CD8-positive, alpha-beta memory T cell (primary cell): ENCODE results near the gene MFSD6L. TPM values are rescaled to one million over a fixed set of nuclear protein-coding genes. Genes with fewer than 3 reads are reported as not detected.

Experiments
- CTCF ChIA-PET: fragments of 350-600 bp; sonication (Branson Sonifier 250); formaldehyde crosslinking; loops from one replicate; lab custom pipeline; 2021; ENCODE audit warnings: antibody characterized with exemption; lab: Charles Lee
- POLR2A ChIA-PET: fragments of 350-600 bp; sonication (Branson Sonifier 250); formaldehyde crosslinking; loops from one replicate; lab custom pipeline; 2021; ENCODE audit warnings: antibody characterized with exemption; lab: Charles Lee
- DNase-seq, 5 donors: peaks; one replicate each; pipeline versions ENCODE4 v3.0.0 to v3.0.0-alpha.2; 2020 to 2022; ENCODE audit warnings: mixed read lengths in 1 of 5
- H3K27ac ChIP-seq: one replicate; pipeline ENCODE4 v1.7.0; 2013; ENCODE audit warnings: low read depth, mild to moderate bottlenecking, low read length, moderate library complexity
- H3K27me3 ChIP-seq: 2 replicates; pipeline ENCODE4 v1.7.0; 2013; ENCODE audit warnings: low read length, mild to moderate bottlenecking; ENCODE audit not compliant: insufficient read depth, poor library complexity, severe bottlenecking
- H3K36me3 ChIP-seq: 2 replicates; pipeline ENCODE4 v1.7.0; 2013; ENCODE audit warnings: mild to moderate bottlenecking, low read length, moderate library complexity; ENCODE audit not compliant: insufficient read depth
- H3K4me1 ChIP-seq: 2 replicates; pipeline ENCODE4 v1.7.0; 2013; ENCODE audit warnings: mild to moderate bottlenecking, low read length, moderate library complexity; ENCODE audit not compliant: insufficient read depth
- H3K4me3 ChIP-seq: 2 replicates; pipeline ENCODE4 v1.7.0; 2013; ENCODE audit warnings: mild to moderate bottlenecking, low read length
- H3K9me3 ChIP-seq: 2 replicates; pipeline ENCODE4 v1.7.0; 2013; ENCODE audit warnings: mild to moderate bottlenecking, low read length
- H3K27ac Mint-ChIP-seq, 8 donors: one replicate each; pipeline ENCODE4 v1.8.0; 2020 to 2021; ENCODE audit warnings: mixed read lengths in 8 of 8, mild to moderate bottlenecking in 6 of 8, inconsistent platforms in 3 of 8, moderate library complexity in 3 of 8
- H3K27me3 Mint-ChIP-seq, 2 donors: one replicate each; pipeline ENCODE4 v1.8.0; 2020 to 2021; ENCODE audit warnings: mixed read lengths in 2 of 2, mild to moderate bottlenecking in 1 of 2, moderate library complexity in 1 of 2
- H3K36me3 Mint-ChIP-seq, 3 donors: one replicate each; pipeline ENCODE4 v1.8.0; 2020 to 2021; ENCODE audit warnings: mixed read lengths in 3 of 3, inconsistent platforms in 1 of 3, mild to moderate bottlenecking in 1 of 3
- H3K4me1 Mint-ChIP-seq, 3 donors: one replicate each; pipeline ENCODE4 v1.8.0; 2020 to 2021; ENCODE audit warnings: mixed read lengths in 3 of 3, inconsistent platforms in 1 of 3, mild to moderate bottlenecking in 1 of 3
- H3K4me3 Mint-ChIP-seq, 7 donors: one replicate each; pipeline ENCODE4 v1.8.0; 2020 to 2021; ENCODE audit warnings: mixed read lengths in 7 of 7, mild to moderate bottlenecking in 6 of 7, moderate library complexity in 4 of 7, inconsistent platforms in 2 of 7
- H3K9me3 Mint-ChIP-seq, 5 donors: one replicate each; pipeline ENCODE4 v1.8.0; 2020 to 2022; ENCODE audit warnings: mixed read lengths in 5 of 5, mild to moderate bottlenecking in 3 of 5, moderate library complexity in 2 of 5, inconsistent platforms in 1 of 5
- polyA plus RNA-seq: library from polyadenylated mRNA; unstranded; fragments of 300-500 nt; fragmentation: Illumina TruSeq; gene quantifications from one replicate; pipeline ENCODE4 v1.2.3, GENCODE V29; 2021
- total RNA-seq, 2 experiments: library from RNA; stranded (reverse); gene quantifications; one replicate each; pipeline ENCODE4 v1.2.3, GENCODE V29; 2021

The MFSD6L gene
- total and polyA plus RNA-seq, 3 experiments from 2014 or later: not detected

DNA sequence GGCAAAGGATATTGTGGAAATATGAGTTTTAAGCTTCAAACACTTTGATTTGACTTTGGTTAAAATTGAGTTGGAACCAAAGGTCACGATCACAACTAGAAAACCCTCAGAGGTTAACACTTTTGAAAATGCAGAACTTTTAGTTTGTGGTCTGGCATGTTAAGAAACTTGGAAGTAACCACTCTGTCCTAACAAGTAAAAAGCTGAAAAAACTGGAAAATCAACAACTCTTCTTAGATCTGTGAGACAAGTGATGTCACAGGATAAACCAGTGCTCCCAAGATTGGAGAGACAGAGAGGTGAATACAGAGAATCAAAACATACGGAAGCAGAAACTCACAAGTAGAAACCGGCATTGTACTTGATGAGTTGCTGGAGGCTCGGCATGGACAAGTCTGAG lies 17.4 kb downstream of the MFSD6L start:
- CTCF ChIA-PET: interaction anchor here (1.5 kb wide), 1 partner anchor 216 kb away, joined by 4 read pairs; no protein-coding TSS in a partner anchor
- Histone ChIP-seq H3K4me1 (no peaks in the 10 kb centered on the region), H3K27me3 (peaks cover 1% of the 10 kb centered on the region), H3K36me3 (no peaks in the 10 kb centered on the region), H3K4me3 (no peak overlapping the region), H3K27ac (no peak overlapping the region), H3K9me3 (no peaks in the 10 kb centered on the region)
- POLR2A ChIA-PET: no interaction called here
- Mint-ChIP-seq H3K4me1 (peaks cover 0 to 2% (median 0%) of the 10 kb centered on the region in 3 donors), H3K27ac (peak overlapping the region in 2 of 8 donors; percentile 17 to 83), H3K36me3 (peaks cover 0 to 5% (median 2%) of the 10 kb centered on the region in 3 donors), H3K4me3 (no peak overlapping the region), H3K9me3 (no peaks in the 10 kb centered on the region), H3K27me3 (peaks cover 3% of the 10 kb centered on the region in 2 donors)
- DNase-seq: no peak

- no peak for DNase-seq
- Mint-ChIP-seq H3K4me3 (no peak overlapping the region), H3K9me3 (peaks cover 8 to 21% (median 11%) of the 10 kb centered on the region in 5 donors), H3K27ac (peak overlapping the region in 1 of 8 donors; percentile 66), H3K27me3 (peaks cover 26 to 35% of the 10 kb centered on the region in 2 donors), H3K4me1 (no peaks in the 10 kb centered on the region), H3K36me3 (peaks cover 0 to 23% (median 2%) of the 10 kb centered on the region in 3 donors)
- no peak overlapping the region for H3K4me3 ChIP-seq
- no peaks in the 10 kb centered on the region for H3K36me3 ChIP-seq
- no peak overlapping the region for H3K27ac ChIP-seq
- ChIA-PET POLR2A (no interaction called here), CTCF (interaction anchor here (2.7 kb wide), 1 partner anchor 9 kb away, joined by 14 read pairs; no protein-coding TSS in a partner anchor)
- H3K27me3 ChIP-seq: peaks cover 4% of the 10 kb centered on the region
- no peaks in the 10 kb centered on the region for H3K4me1 ChIP-seq
- H3K9me3 ChIP-seq: no peaks in the 10 kb centered on the region
Observed at GRCh38 chr17:8776881-8777280, 22.3 kb downstream of the MFSD6L start.

DNA sequence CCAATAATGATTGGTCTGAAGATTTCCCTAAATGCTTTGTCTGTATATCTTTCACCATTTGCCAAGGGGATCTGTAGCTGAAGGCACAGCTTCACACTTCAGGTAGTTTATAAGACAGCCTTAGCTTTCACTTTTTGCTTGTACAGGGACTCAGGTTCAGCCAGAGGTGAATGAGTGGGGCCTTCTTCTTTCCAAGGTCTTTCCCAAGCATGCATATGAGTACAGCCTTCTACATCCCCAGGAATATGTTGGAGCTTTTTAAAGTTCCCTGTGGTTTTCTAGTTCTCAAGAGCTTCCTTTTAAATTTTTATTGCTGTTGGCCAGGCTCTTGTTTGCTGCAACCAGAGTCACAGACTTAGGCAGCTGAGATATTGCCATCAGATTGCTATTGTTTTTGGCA lies 22.9 kb downstream of the MFSD6L start:
- peaks cover 8 to 21% (median 11%) of the 10 kb centered on the region in 5 donors for H3K9me3 Mint-ChIP-seq
- Histone ChIP-seq H3K27ac (no peak overlapping the region), H3K4me3 (no peak overlapping the region), H3K9me3 (no peaks in the 10 kb centered on the region), H3K36me3 (no peaks in the 10 kb centered on the region), H3K27me3 (peaks cover 4% of the 10 kb centered on the region), H3K4me1 (no peaks in the 10 kb centered on the region)
- H3K36me3 Mint-ChIP-seq: peaks cover 0 to 23% (median 2%) of the 10 kb centered on the region in 3 donors
- ChIA-PET CTCF (interaction anchor here (2.7 kb wide), 1 partner anchor 10 kb away, joined by 14 read pairs; no protein-coding TSS in a partner anchor), POLR2A (no interaction called here)
- no peaks in the 10 kb centered on the region for H3K4me1 Mint-ChIP-seq
- H3K4me3 Mint-ChIP-seq: no peak overlapping the region
- peak overlapping the region in 1 of 8 donors; percentile 10 for H3K27ac Mint-ChIP-seq
- no peak for DNase-seq
- H3K27me3 Mint-ChIP-seq: peaks cover 27 to 35% of the 10 kb centered on the region in 2 donors

DNA sequence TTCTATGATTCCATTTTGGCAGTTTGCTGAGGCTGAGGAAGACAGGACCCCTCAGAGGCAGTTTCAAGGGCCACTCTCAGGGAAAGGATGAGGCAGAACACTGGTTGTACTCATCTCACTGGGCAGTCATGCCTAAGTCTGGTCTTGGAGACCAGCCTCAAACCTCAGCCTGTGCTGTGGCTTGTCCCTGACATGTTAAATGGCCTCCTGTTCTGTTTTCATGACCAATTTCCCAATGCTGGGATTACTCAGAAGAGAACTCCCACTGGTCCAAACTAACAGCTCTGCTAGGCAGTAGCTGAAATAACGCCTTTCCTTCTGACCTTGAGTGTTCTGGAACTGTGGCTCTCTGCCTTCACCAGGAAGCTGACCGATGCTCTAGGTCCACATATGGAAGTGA lies 32.4 kb downstream of the MFSD6L start:
- no peak overlapping the region for H3K27ac Mint-ChIP-seq
- no peaks in the 10 kb centered on the region for H3K9me3 ChIP-seq
- H3K36me3 ChIP-seq: no peaks in the 10 kb centered on the region
- ChIA-PET POLR2A (no interaction called here), CTCF (interaction anchor here (1.5 kb wide), 1 partner anchor 19 kb away, joined by 4 read pairs; no protein-coding TSS in a partner anchor)
- no peaks in the 10 kb centered on the region for H3K4me1 ChIP-seq
- H3K4me3 Mint-ChIP-seq: no peak overlapping the region
- no peak overlapping the region for H3K4me3 ChIP-seq
- H3K27me3 Mint-ChIP-seq: peaks cover 5 to 12% of the 10 kb centered on the region in 2 donors
- no peaks in the 10 kb centered on the region for H3K9me3 Mint-ChIP-seq
- no peak overlapping the region for H3K27ac ChIP-seq
- no peak for DNase-seq
- H3K4me1 Mint-ChIP-seq: no peaks in the 10 kb centered on the region
- no peaks in the 10 kb centered on the region for H3K27me3 ChIP-seq
- H3K36me3 Mint-ChIP-seq: no peaks in the 10 kb centered on the region

DNA sequence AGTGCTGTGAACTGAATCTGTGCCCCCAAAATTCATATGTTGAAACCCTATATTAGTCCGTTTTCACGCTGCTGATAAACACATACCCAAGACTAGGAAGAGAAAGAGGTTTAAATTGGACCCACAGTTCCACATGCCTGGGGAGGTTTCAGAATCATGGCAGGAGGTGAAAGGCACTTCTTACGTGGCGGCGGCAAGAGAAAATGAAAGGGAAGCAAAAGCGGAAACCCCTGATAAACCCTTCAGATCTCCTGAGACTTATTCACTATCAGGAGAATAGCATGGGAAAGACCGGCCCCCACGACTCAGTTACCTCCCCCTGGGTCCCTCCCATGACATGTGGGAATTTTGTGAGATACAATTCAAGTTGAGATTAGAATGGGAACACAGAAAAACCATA lies 37.2 kb downstream of the MFSD6L start:
- H3K36me3 Mint-ChIP-seq: peaks cover 0 to 3% (median 0%) of the 10 kb centered on the region in 3 donors
- H3K9me3 ChIP-seq: no peaks in the 10 kb centered on the region
- ChIA-PET POLR2A (no interaction called here), CTCF (no interaction called here)
- H3K9me3 Mint-ChIP-seq: no peaks in the 10 kb centered on the region
- H3K27me3 Mint-ChIP-seq: peaks cover 2 to 8% of the 10 kb centered on the region in 2 donors
- no peak overlapping the region for H3K4me3 Mint-ChIP-seq
- H3K4me1 ChIP-seq: no peaks in the 10 kb centered on the region
- no peak overlapping the region for H3K27ac ChIP-seq
- no peak for DNase-seq
- H3K4me1 Mint-ChIP-seq: no peaks in the 10 kb centered on the region
- no peaks in the 10 kb centered on the region for H3K27me3 ChIP-seq
- H3K36me3 ChIP-seq: no peaks in the 10 kb centered on the region
- H3K4me3 ChIP-seq: no peak overlapping the region
- no peak overlapping the region for H3K27ac Mint-ChIP-seq

GRCh38 chr17:8758137-8758596 lies 41.0 kb downstream of the MFSD6L start, which contains the start of gene SPDYE4:
Gene SPDYE4 (minus strand): TSS chr17:8758546. CDS start chr17:8758382, 164 bp downstream.
- CTCF ChIA-PET: no interaction called here

DNA sequence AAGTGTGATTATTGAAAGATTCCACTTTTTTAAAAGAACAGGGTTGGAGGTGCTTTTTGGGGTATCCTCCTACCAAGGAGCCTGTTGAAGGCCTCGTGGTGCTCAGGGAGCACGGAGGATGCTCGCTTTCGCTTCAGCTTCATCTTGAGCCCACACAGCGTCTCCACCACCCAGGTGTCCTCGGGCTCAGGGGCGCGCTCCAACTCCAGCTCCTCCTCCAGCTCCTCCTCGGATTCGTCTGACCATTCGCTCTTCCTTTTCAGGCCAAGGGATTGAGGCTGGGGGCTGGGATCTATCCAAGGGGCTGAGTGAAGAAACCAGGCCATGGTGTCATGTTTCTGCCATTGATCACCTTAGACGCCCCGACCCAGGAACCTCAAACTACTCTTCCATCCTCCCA lies 42.0 kb downstream of the MFSD6L start:
- H3K4me1 Mint-ChIP-seq: no peaks in the 10 kb centered on the region
- H3K9me3 ChIP-seq: no peaks in the 10 kb centered on the region
- peaks cover 0 to 3% (median 0%) of the 10 kb centered on the region in 3 donors for H3K36me3 Mint-ChIP-seq
- H3K27me3 ChIP-seq: no peaks in the 10 kb centered on the region
- no peak for DNase-seq
- CTCF ChIA-PET: interaction anchor here (0.8 kb wide), 1 partner anchor 348 kb away, joined by 3 read pairs; no protein-coding TSS in a partner anchor
- H3K9me3 Mint-ChIP-seq: no peaks in the 10 kb centered on the region
- H3K36me3 ChIP-seq: no peaks in the 10 kb centered on the region
- POLR2A ChIA-PET: no interaction called here
- H3K4me3 ChIP-seq: no peak overlapping the region
- no peaks in the 10 kb centered on the region for H3K4me1 ChIP-seq
- peak overlapping the region in 1 of 8 donors; percentile 25 for H3K27ac Mint-ChIP-seq
- peaks cover 15 to 25% of the 10 kb centered on the region in 2 donors for H3K27me3 Mint-ChIP-seq
- H3K27ac ChIP-seq: no peak overlapping the region
- H3K4me3 Mint-ChIP-seq: no peak overlapping the region

More at GRCh38 chr17:8758137-8758596, 41.0 kb downstream of the MFSD6L start, which contains the start of gene SPDYE4:
- Mint-ChIP-seq H3K27me3 (peaks cover 15 to 25% of the 10 kb centered on the region in 2 donors), H3K9me3 (no peaks in the 10 kb centered on the region), H3K4me3 (no peak within 1 kb of the TSS), H3K4me1 (no peaks in the 10 kb centered on the region), H3K36me3 (peaks cover 0 to 3% (median 0%) of the 10 kb centered on the region in 3 donors), H3K27ac (peak within 1 kb of the TSS in 2 of 8 donors; percentile 25 to 77)
- Histone ChIP-seq H3K27me3 (no peaks in the 10 kb centered on the region), H3K4me3 (no peak within 1 kb of the TSS), H3K9me3 (no peaks in the 10 kb centered on the region), H3K27ac (no peak within 1 kb of the TSS), H3K36me3 (no peaks in the 10 kb centered on the region), H3K4me1 (no peaks in the 10 kb centered on the region)
- POLR2A ChIA-PET: no interaction called here
- DNase-seq: no peak

GRCh38 chr17:8755590-8756255 lies 43.4 kb downstream of the MFSD6L start:
- Mint-ChIP-seq H3K4me3 (no peak overlapping the region), H3K27ac (peak overlapping the region in 1 of 8 donors; percentile 86), H3K36me3 (peaks cover 0 to 3% (median 0%) of the 10 kb centered on the region in 3 donors), H3K27me3 (peaks cover 15 to 28% of the 10 kb centered on the region in 2 donors), H3K4me1 (no peaks in the 10 kb centered on the region), H3K9me3 (no peaks in the 10 kb centered on the region)
- ChIA-PET CTCF (interaction anchor here (1.0 kb wide), 1 partner anchor 243 kb away, joined by 3 read pairs; no protein-coding TSS in a partner anchor), POLR2A (no interaction called here)
- H3K4me3 ChIP-seq: no peak overlapping the region
- H3K27ac ChIP-seq: no peak overlapping the region
- no peak for DNase-seq
- H3K36me3 ChIP-seq: no peaks in the 10 kb centered on the region
- no peaks in the 10 kb centered on the region for H3K27me3 ChIP-seq
- no peaks in the 10 kb centered on the region for H3K9me3 ChIP-seq
- H3K4me1 ChIP-seq: no peaks in the 10 kb centered on the region
